IMR-90 (cell line): Measurements from ENCODE around the gene PIP5K1C. TPM values are rescaled to one million over a fixed set of nuclear protein-coding genes. Genes with fewer than 3 reads are reported as not detected.

Experiments used
- ATAC-seq: fragments of 200-7000 bp; cut with Tn5 transposase; 2 replicates; pipeline ENCODE4 v1.9.1; 2020; ENCODE audit warnings: low read depth, mild to moderate bottlenecking, moderate library complexity
- BruUV-seq: library from RNA; stranded (reverse); fragments of 400-500 nt; replicated peaks from 2 replicates; lab custom pipeline; 2021; lab: Mats Ljungman, UMichigan
- CTCF ChIA-PET: fragments of 300-600 bp; formaldehyde crosslinking; extraction: SDS; loops from one replicate; lab custom pipeline; 2021; ENCODE audit warnings: antibody characterized with exemption; lab: Yijun Ruan, JAX
- POLR2A ChIA-PET: fragments of 300-600 bp; sonication (Branson Sonifier 250); formaldehyde crosslinking; loops from one replicate; lab custom pipeline; 2022; ENCODE audit warnings: antibody characterized with exemption; ENCODE audit not compliant: unreplicated experiment; lab: Charles Lee
- DNase-seq: peaks from one replicate; pipeline ENCODE4 v3.0.0; 2013
- H2AFZ ChIP-seq: replicated peaks from 2 replicates; pipeline ENCODE3; 2013; ENCODE audit warnings: low read length, mild to moderate bottlenecking; ENCODE audit not compliant: poor library complexity
- H2AK5ac ChIP-seq: 2 replicates; pipeline ENCODE4 v1.6.1; 2013; ENCODE audit warnings: low read depth, low read length, inconsistent platforms
- H2AK9ac ChIP-seq: replicated peaks from 2 replicates; pipeline ENCODE3; 2013; ENCODE audit warnings: mild to moderate bottlenecking, low read depth, low read length, moderate library complexity; ENCODE audit not compliant: poor library complexity
- H2BK120ac ChIP-seq: 2 replicates; pipeline ENCODE4 v1.6.1; 2013; ENCODE audit warnings: low read depth, low read length, inconsistent platforms
- H2BK15ac ChIP-seq: 3 replicates; pipeline ENCODE4 v1.6.1; 2013; ENCODE audit warnings: low read depth, low read length, inconsistent platforms
- H2BK20ac ChIP-seq: 2 replicates; pipeline ENCODE4 v1.6.1; 2013; ENCODE audit warnings: low read depth, mild to moderate bottlenecking, inconsistent platforms, low read length, moderate library complexity
- H2BK5ac ChIP-seq: 2 replicates; pipeline ENCODE4 v1.6.1; 2013; ENCODE audit warnings: mild to moderate bottlenecking, low read depth, low read length, inconsistent platforms; ENCODE audit not compliant: poor library complexity, severe bottlenecking
- H3K14ac ChIP-seq: replicated peaks from 2 replicates; pipeline ENCODE4 v1.6.1; 2013; ENCODE audit warnings: low read depth, low read length, inconsistent platforms
- H3K18ac ChIP-seq: 2 replicates; pipeline ENCODE4 v1.6.1; 2013; ENCODE audit warnings: low read depth, low read length, control low read depth
- H3K23ac ChIP-seq: 2 replicates; pipeline ENCODE4 v1.6.1; 2013; ENCODE audit warnings: low read depth, low read length, inconsistent platforms
- H3K27ac ChIP-seq: 2 replicates; pipeline ENCODE4 v1.5.1; 2013; ENCODE audit warnings: mild to moderate bottlenecking, control low read depth, low read length; ENCODE audit not compliant: insufficient read depth
- H3K27me3 ChIP-seq: 2 replicates; pipeline ENCODE4 v1.6.1; 2013; ENCODE audit warnings: low read length; ENCODE audit not compliant: control insufficient read depth, insufficient read depth
- H3K36me3 ChIP-seq: 2 replicates; pipeline ENCODE4 v1.6.1; 2013; ENCODE audit warnings: low read length, mixed read lengths; ENCODE audit not compliant: control insufficient read depth, insufficient read depth
- H3K4ac ChIP-seq: 2 replicates; pipeline ENCODE4 v1.6.1; 2013; ENCODE audit warnings: low read depth, low read length, inconsistent platforms
- H3K4me1 ChIP-seq: 2 replicates; pipeline ENCODE4 v1.6.1; 2013; ENCODE audit warnings: low read length, mixed read lengths; ENCODE audit not compliant: control insufficient read depth, insufficient read depth
- H3K4me2 ChIP-seq: 2 replicates; pipeline ENCODE4 v1.6.1; 2013; ENCODE audit warnings: low read depth, mild to moderate bottlenecking, control low read depth, low read length, moderate library complexity
- H3K4me3 ChIP-seq: 2 replicates; pipeline ENCODE4 v1.5.1; 2013; ENCODE audit warnings: low read depth, mild to moderate bottlenecking, control low read depth, low read length, moderate library complexity; ENCODE audit not compliant: insufficient read depth
- H3K56ac ChIP-seq: 2 replicates; pipeline ENCODE4 v1.6.1; 2013; ENCODE audit warnings: low read length, inconsistent platforms; ENCODE audit not compliant: insufficient read depth; ENCODE audit errors: extremely low read depth
- H3K79me1 ChIP-seq, 2 experiments: 2 replicates each; pipeline ENCODE4 v1.6.1; 2013; ENCODE audit warnings: low read length in 2 of 2, inconsistent platforms in 1 of 2, low read depth in 1 of 2
- H3K9ac ChIP-seq: 2 replicates; pipeline ENCODE4 v1.6.1; 2013; ENCODE audit warnings: low read depth, low read length, control low read depth
- H3K9me1 ChIP-seq: 2 replicates; pipeline ENCODE4 v1.6.1; 2013; ENCODE audit warnings: low read length, inconsistent platforms; ENCODE audit not compliant: insufficient read depth
- H3K9me3 ChIP-seq: 2 replicates; pipeline ENCODE4 v1.6.1; 2013; ENCODE audit warnings: low read length; ENCODE audit not compliant: control insufficient read depth, insufficient read depth
- H4K20me1 ChIP-seq: 2 replicates; pipeline ENCODE4 v1.6.1; 2013; ENCODE audit warnings: low read length, inconsistent platforms; ENCODE audit not compliant: insufficient read depth
- H4K5ac ChIP-seq: 2 replicates; pipeline ENCODE4 v1.6.1; 2013; ENCODE audit warnings: mild to moderate bottlenecking, low read depth, low read length, control low read depth
- H4K8ac ChIP-seq, 2 experiments: 2 replicates each; pipeline ENCODE4 v1.6.1; 2013; ENCODE audit warnings: low read depth in 2 of 2, low read length in 2 of 2, control low read depth in 1 of 2, inconsistent platforms in 1 of 2
- H4K91ac ChIP-seq: 2 replicates; pipeline ENCODE4 v1.6.1; 2013; ENCODE audit warnings: low read depth, low read length, inconsistent platforms; ENCODE audit not compliant: insufficient read depth
- CEBPB ChIP-seq: IDR thresholded peaks from 2 replicates; pipeline ENCODE4 v1.6.1; 2012; ENCODE audit warnings: low read depth, low read length, improper control_type of control experiment
- NFE2L2 ChIP-seq: fragments of 150-350 bp; IDR thresholded peaks from 2 replicates; pipeline ENCODE4 v1.6.1; 2016; ENCODE audit warnings: low read depth, mild to moderate bottlenecking, low read length
- POLR2A ChIP-seq: IDR thresholded peaks from 2 replicates; pipeline ENCODE4 v1.6.1; 2012; ENCODE audit warnings: mild to moderate bottlenecking, low read depth, low read length
- WGBS, 2 experiments: methylation state at CpG; one replicate each; pipeline versions ENCODE4 v1.1.5 to v1.1.7; 2013; ENCODE audit warnings: missing lambda C conversion rate in 2 of 2; ENCODE audit not compliant: insufficient read length in 1 of 2; ENCODE audit errors: extremely low coverage in 2 of 2; 5-methylcytosine and 5-hydroxymethylcytosine counted together
- dilution Hi-C: fragments of 300-500 bp; cut with HindIII; formaldehyde crosslinking; loops from one replicate; pipeline ENCODE4 v1.14.3; 2018; ENCODE audit warnings: low sequenced_read_pairs; ENCODE audit not compliant: unreplicated experiment
- in situ Hi-C: fragments of 300-500 bp; cut with MboI; formaldehyde crosslinking; loops from 3 replicates; pipeline ENCODE4 v1.14.3; 2019; ENCODE audit warnings: low sequenced_read_pairs, inconsistent platforms, mixed read lengths
- intact Hi-C: fragments of 100-400 bp; cut with micrococcal nuclease; formaldehyde crosslinking; loops from 2 replicates; pipeline ENCODE4 v1.10.0; 2022
- polyA plus RNA-seq, 3 experiments: library from polyadenylated mRNA; depleted of rRNA; stranded (reverse); fragments of >200 nt; gene quantifications; 2 replicates each; pipeline ENCODE4 v1.2.3, GENCODE V29; 2012; ENCODE audit warnings: low replicate concordance in 1 of 3
- total RNA-seq: library from RNA; depleted of rRNA; stranded (reverse); fragments of >200 nt; gene quantifications from 2 replicates; pipeline ENCODE4 v1.2.3, GENCODE V29; 2012
- TF ChIP-seq, protein P1 (sequence below): fragments of 150-350 bp; IDR thresholded peaks from 2 replicates; pipeline ENCODE4 v1.6.1; 2017; ENCODE audit warnings: mild to moderate bottlenecking, antibody characterized with exemption, low read length, low read depth

Gene PIP5K1C
- total and polyA plus RNA-seq, 2 of the 4 experiments (the other 2 are of a cell fraction), result 13.6 to 23.3 TPM

DNA sequence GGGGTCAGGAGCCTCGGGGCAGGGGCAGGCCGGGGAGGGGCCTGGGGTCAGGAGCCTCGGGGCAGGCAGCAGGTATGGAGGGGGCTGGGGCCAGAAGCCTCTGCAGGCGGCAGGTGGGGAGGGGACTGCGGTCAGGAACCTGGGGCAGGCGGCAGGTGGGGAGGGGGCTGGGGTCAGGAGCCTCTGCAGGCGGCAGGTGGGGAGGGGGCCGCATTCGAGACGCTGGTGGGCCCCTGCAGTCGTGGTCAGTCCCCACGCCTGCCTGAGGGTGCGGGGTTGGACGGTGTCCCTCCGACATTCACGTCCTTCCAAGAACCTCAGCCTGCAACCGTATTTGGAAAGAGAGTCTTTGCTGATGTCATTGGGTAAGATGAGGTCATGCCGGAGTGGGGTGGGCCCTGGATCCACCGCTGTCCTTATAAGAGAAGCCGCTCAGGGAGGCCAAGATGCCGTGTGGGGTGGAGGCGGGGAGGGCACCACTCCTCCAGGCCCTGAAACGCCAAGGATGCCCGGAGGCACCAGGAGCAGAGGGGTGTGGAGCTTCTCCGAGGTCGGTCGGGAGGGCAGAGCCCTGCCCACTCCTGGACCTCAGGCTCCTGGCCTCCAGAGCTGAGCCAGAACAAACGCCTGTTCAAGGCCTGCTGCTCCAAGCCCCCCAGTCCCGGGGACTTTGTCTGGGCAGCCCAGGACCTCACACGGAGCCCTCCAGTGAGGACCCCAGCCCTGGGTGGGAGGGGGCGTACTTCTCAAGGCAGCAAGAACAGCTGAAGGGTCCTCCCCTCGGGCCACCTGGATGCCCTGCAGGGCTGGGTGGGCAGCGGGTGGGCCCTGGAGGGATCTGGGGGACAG lies 30.1 kb downstream of the PIP5K1C start:
- H2AK5ac ChIP-seq, result peak overlapping the region; percentile 64
- peak overlapping the region; percentile 71 for H2AFZ ChIP-seq
- H2BK120ac ChIP-seq, result peak overlapping the region; percentile 76
- peak overlapping the region; percentile 17; the same call in 1 of the 2 replicates for H3K4me2 ChIP-seq
- peak overlapping the region; percentile 69 to 77; a peak in 2 of 4 replicates for H4K8ac ChIP-seq
- no peak overlapping the region for H3K4me3 ChIP-seq
- H3K9ac ChIP-seq, result peak overlapping the region; percentile 61
- DNase-seq (peak; percentile 84), ATAC-seq (peak; percentile 62)
- H3K36me3 ChIP-seq, result peaks cover 6% of the 10 kb centered on the region; the same call in 1 of the 2 replicates
- peaks cover 15 to 70% of the 10 kb centered on the region in 2 experiments for H3K79me1 ChIP-seq
- dilution Hi-C loops, result no loop called here
- BruUV-seq, result no TSS peak
- in situ Hi-C loops, result loop anchor here (5.0 kb wide), 1 partner anchor 32 kb away; the partner anchor contains the start of gene PIP5K1C
- CTCF ChIA-PET, result no interaction called here
- H3K4me1 ChIP-seq, result peaks cover 24% of the 10 kb centered on the region
- no peak overlapping the region for H2BK20ac ChIP-seq
- peak overlapping the region; percentile 17; the same call in 1 of the 2 replicates for H3K14ac ChIP-seq
- peak overlapping the region; percentile 51 for H2BK5ac ChIP-seq
- peak overlapping the region; percentile 77 for H3K27ac ChIP-seq
- H4K5ac ChIP-seq, result peak overlapping the region; percentile 6; the same call in 1 of the 2 replicates
- peak overlapping the region; percentile 43; the same call in 1 of the 2 replicates for H4K91ac ChIP-seq
- WGBS, 2 experiments, result 80% methylated on average over 13 of the region's 33 CpGs; no CpG with 5 or more reads in 1 of the 2 experiments
- H2AK9ac ChIP-seq, result peak overlapping the region; percentile 95
- peaks cover 34% of the 10 kb centered on the region for H4K20me1 ChIP-seq
- intact Hi-C loops, result loop anchor here (2.0 to 10.0 kb wide), 4 partner anchors 29 to 535 kb away; no protein-coding TSS in a partner anchor
- H3K9me1 ChIP-seq, result peaks cover 4% of the 10 kb centered on the region; the same call in 1 of the 2 replicates
- H3K4ac ChIP-seq, result peak overlapping the region; percentile 90
- no peak overlapping the region; the same call in 1 of the 2 replicates for H3K56ac ChIP-seq
- POLR2A ChIA-PET, result no interaction called here
- H3K27me3 ChIP-seq, result no peaks in the 10 kb centered on the region
- peak overlapping the region; percentile 47; the same call in 1 of the 2 replicates for H3K18ac ChIP-seq
- TF ChIP-seq CEBPB (peak; percentile 38; the same call in 1 of the 2 replicates), POLR2A (peak; percentile 72), NFE2L2 (no peak)
- TF ChIP-seq, protein P1, sequence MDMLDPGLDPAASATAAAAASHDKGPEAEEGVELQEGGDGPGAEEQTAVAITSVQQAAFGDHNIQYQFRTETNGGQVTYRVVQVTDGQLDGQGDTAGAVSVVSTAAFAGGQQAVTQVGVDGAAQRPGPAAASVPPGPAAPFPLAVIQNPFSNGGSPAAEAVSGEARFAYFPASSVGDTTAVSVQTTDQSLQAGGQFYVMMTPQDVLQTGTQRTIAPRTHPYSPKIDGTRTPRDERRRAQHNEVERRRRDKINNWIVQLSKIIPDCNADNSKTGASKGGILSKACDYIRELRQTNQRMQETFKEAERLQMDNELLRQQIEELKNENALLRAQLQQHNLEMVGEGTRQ, result no peak
- H3K9me3 ChIP-seq, result no peaks in the 10 kb centered on the region
- H2BK15ac ChIP-seq, result no peak overlapping the region
- peak overlapping the region; percentile 23; the same call in 1 of the 2 replicates for H3K23ac ChIP-seq
